Keratinocyte (primary cell): ENCODE measurements around the gene ARPC4. TPM values are rescaled to one million over a fixed set of nuclear protein-coding genes. Genes with fewer than 3 reads are reported as not detected.

Experiments used
- DNase-seq: peaks from one replicate; pipeline ENCODE4 v3.0.0-alpha.2; 2011; ENCODE audit warnings: low read depth, missing footprints, low spot score
- FAIRE-seq: peaks from 2 replicates; lab custom pipeline; 2011; peaks lifted over from hg19 to GRCh38; lab: Jason Lieb, UNC
- H2AFZ ChIP-seq: 2 replicates; pipeline ENCODE4 v1.6.0; 2012; ENCODE audit warnings: low read length, control low read depth, inconsistent platforms; ENCODE audit not compliant: control insufficient read depth
- H3K27ac ChIP-seq: 2 replicates; pipeline ENCODE4 v1.5.1; 2011; ENCODE audit warnings: low read length; ENCODE audit not compliant: control insufficient read depth, insufficient read depth
- H3K27me3 ChIP-seq: 3 replicates; pipeline ENCODE4 v1.6.0; 2011; ENCODE audit warnings: low read length; ENCODE audit not compliant: control insufficient read depth, insufficient read depth; ENCODE audit errors: extremely low read depth
- H3K36me3 ChIP-seq, 2 experiments: 2 replicates in 1 of 2; 3 replicates in 1 of 2; pipeline ENCODE4 v1.5.1; 2011; ENCODE audit warnings: low read length in 2 of 2, mild to moderate bottlenecking in 1 of 2; ENCODE audit not compliant: control insufficient read depth in 2 of 2, insufficient read depth in 2 of 2; ENCODE audit errors: extremely low read depth in 1 of 2
- H3K4me1 ChIP-seq: 3 replicates; pipeline ENCODE4 v1.5.1; 2011; ENCODE audit warnings: low read length; ENCODE audit not compliant: control insufficient read depth, insufficient read depth; ENCODE audit errors: extremely low read depth
- H3K4me2 ChIP-seq: 3 replicates; pipeline ENCODE4 v1.6.0; 2011; ENCODE audit warnings: low read depth, low read length; ENCODE audit not compliant: control insufficient read depth, insufficient read depth; ENCODE audit errors: extremely low read depth
- H3K4me3 ChIP-seq, 3 experiments: fragments of 200-600 bp in 1 of 3; sonication (generic) in 1 of 3; 2 replicates in 2 of 3; 3 replicates in 1 of 3; pipeline ENCODE4 v1.5.1; 2011 to 2016; ENCODE audit warnings: low read length in 3 of 3, mild to moderate bottlenecking in 3 of 3, control low read depth in 2 of 3, inconsistent platforms in 1 of 3, low read depth in 1 of 3, mixed read lengths in 1 of 3, mixed run types in 1 of 3, moderate library complexity in 1 of 3; ENCODE audit not compliant: control insufficient read depth in 2 of 3, insufficient read depth in 2 of 3; ENCODE audit errors: extremely low read depth in 1 of 3
- H3K79me2 ChIP-seq: 2 replicates; pipeline ENCODE4 v1.6.0; 2012; ENCODE audit warnings: low read length; ENCODE audit not compliant: control insufficient read depth, insufficient read depth
- H3K9ac ChIP-seq: 3 replicates; pipeline ENCODE4 v1.6.0; 2011; ENCODE audit warnings: low read length; ENCODE audit not compliant: control insufficient read depth, insufficient read depth; ENCODE audit errors: extremely low read depth
- H3K9me1 ChIP-seq: 3 replicates; pipeline ENCODE4 v1.6.0; 2011; ENCODE audit warnings: low read length; ENCODE audit not compliant: control insufficient read depth, insufficient read depth; ENCODE audit errors: extremely low read depth
- H3K9me3 ChIP-seq: 2 replicates; pipeline ENCODE4 v1.5.1; 2012; ENCODE audit warnings: low read depth, low read length; ENCODE audit not compliant: control insufficient read depth
- H4K20me1 ChIP-seq: 3 replicates; pipeline ENCODE4 v1.6.0; 2011; ENCODE audit warnings: low read length; ENCODE audit not compliant: control insufficient read depth, insufficient read depth; ENCODE audit errors: extremely low read depth
- EZH2 ChIP-seq: IDR thresholded peaks from one replicate; pipeline ENCODE4 v1.6.1; 2012; ENCODE audit warnings: inconsistent platforms, mild to moderate bottlenecking, low read length, moderate library complexity
- dilution Hi-C: fragments of 300-500 bp; cut with MboI; formaldehyde crosslinking; loops from one replicate; pipeline ENCODE4 v1.7.0; 2020; ENCODE audit warnings: low sequenced_read_pairs; ENCODE audit not compliant: extremely low pct_ligation_motif_present
- polyA plus RNA-seq, 5 experiments: library from polyadenylated mRNA; depleted of rRNA in 3 of 5; stranded (reverse) in 3 of 5; stranded (forward) in 1 of 5; unstranded in 1 of 5; fragments of >200 nt; gene quantifications; 1 replicate in 1 of 5; 2 replicates in 3 of 5; 3 replicates in 1 of 5; pipeline versions ENCODE4 v1.2.1 to v1.2.3, GENCODE V29; 2011 to 2012; ENCODE audit warnings: missing spikeins in 2 of 5, low read depth in 1 of 5, low replicate concordance in 1 of 5
- TF ChIP-seq, protein P1 (sequence below), 3 experiments: IDR thresholded peaks in 1 of 3; conservative IDR thresholded peaks in 1 of 3; optimal IDR thresholded peaks in 1 of 3; 2 replicates in 2 of 3; 3 replicates in 1 of 3; pipeline versions ENCODE3 to v1.5.1; 2011; ENCODE audit warnings: low read length in 3 of 3, mild to moderate bottlenecking in 3 of 3, moderate library complexity in 2 of 3, control low read depth in 1 of 3, inconsistent platforms in 1 of 3; ENCODE audit not compliant: insufficient read depth in 2 of 3; ENCODE audit errors: extremely low read depth in 1 of 3

ARPC4 gene
- polyA plus RNA-seq, 1 donor (not counting 4 experiments of a cell fraction or from before 2014, with no cell fraction given), result 173 TPM

DNA sequence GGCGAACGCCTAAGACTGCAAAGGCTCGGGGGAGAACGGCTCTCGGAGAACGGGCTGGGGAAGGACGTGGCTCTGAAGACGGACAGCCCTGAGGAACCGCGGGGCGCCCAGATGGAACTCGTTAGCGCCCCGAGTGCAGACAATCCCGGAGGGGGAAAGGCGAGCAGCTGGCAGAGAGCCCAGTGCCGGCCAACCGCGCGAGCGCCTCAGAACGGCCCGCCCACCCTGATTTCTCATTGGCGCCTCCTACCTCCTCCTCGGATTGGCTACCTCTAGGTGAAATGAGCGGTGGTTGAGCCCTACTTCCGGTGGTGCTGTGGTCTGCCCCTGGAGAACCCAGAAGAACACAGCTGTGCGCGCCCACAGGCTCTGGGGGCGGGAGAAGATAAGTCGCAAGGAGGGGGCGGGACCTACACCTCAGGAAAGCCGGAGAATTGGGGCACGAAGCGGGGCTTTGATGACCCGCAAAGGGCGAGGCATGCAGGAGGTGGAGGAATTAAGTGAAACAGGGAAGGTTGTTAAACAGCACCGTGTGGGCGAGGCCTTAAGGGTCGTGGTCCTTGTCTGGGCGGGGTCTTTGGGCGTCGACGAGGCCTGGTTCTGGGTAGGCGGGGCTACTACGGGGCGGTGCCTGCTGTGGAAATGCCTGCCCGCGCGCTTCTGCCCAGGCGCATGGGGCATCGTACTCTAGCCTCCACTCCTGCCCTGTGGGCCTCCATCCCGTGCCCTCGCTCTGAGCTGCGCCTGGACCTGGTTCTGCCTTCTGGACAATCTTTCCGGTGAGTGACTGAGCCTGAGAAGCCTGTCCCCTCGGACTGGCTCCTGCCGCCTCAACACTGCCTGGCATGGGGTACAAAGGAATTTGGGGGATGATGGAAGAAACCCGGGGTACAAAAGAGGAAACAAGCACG lies 43.0 kb upstream of the ARPC4 start, which contains the start of gene OGG1:
TSS of gene OGG1 (plus strand) at position 308 of the 911 bp plus-strand sequence. CDS start at position 643, 335 bp downstream.
- Histone ChIP-seq H3K79me2 (peaks cover 4% of the 10 kb centered on the region), H3K4me2 (peak within 1 kb of the TSS; percentile 89), H3K9me3 (no peaks in the 10 kb centered on the region), H3K27ac (peak within 1 kb of the TSS; percentile 61), H3K4me3 (peak within 1 kb of the TSS; percentile 55 to 85 (median 82)), H3K9ac (peak within 1 kb of the TSS; percentile 73), H2AFZ (peak within 1 kb of the TSS; percentile 94), H3K9me1 (no peaks in the 10 kb centered on the region), H3K36me3 (peaks cover 15 to 24% of the 10 kb centered on the region in 2 experiments), H3K4me1 (peaks cover 21% of the 10 kb centered on the region), H3K27me3 (no peaks in the 10 kb centered on the region), H4K20me1 (no peaks in the 10 kb centered on the region)
- TF ChIP-seq, protein P1, sequence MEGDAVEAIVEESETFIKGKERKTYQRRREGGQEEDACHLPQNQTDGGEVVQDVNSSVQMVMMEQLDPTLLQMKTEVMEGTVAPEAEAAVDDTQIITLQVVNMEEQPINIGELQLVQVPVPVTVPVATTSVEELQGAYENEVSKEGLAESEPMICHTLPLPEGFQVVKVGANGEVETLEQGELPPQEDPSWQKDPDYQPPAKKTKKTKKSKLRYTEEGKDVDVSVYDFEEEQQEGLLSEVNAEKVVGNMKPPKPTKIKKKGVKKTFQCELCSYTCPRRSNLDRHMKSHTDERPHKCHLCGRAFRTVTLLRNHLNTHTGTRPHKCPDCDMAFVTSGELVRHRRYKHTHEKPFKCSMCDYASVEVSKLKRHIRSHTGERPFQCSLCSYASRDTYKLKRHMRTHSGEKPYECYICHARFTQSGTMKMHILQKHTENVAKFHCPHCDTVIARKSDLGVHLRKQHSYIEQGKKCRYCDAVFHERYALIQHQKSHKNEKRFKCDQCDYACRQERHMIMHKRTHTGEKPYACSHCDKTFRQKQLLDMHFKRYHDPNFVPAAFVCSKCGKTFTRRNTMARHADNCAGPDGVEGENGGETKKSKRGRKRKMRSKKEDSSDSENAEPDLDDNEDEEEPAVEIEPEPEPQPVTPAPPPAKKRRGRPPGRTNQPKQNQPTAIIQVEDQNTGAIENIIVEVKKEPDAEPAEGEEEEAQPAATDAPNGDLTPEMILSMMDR (optimal IDR thresholded peaks at IDR 0.05 in 1 of 3, IDR thresholded peaks at IDR 0.05 in 1 of 3, conservative IDR thresholded peaks at IDR 0.05 in 1 of 3; ENCODE audit: extremely low read depth in 1 of 3, insufficient read depth in 2 of 3, low read length in 3 of 3), result no peak
- no peak for TF ChIP-seq EZH2
- no peak for FAIRE-seq
- dilution Hi-C loops, result no loop called here
- DNase-seq, result peak; percentile 88

DNA sequence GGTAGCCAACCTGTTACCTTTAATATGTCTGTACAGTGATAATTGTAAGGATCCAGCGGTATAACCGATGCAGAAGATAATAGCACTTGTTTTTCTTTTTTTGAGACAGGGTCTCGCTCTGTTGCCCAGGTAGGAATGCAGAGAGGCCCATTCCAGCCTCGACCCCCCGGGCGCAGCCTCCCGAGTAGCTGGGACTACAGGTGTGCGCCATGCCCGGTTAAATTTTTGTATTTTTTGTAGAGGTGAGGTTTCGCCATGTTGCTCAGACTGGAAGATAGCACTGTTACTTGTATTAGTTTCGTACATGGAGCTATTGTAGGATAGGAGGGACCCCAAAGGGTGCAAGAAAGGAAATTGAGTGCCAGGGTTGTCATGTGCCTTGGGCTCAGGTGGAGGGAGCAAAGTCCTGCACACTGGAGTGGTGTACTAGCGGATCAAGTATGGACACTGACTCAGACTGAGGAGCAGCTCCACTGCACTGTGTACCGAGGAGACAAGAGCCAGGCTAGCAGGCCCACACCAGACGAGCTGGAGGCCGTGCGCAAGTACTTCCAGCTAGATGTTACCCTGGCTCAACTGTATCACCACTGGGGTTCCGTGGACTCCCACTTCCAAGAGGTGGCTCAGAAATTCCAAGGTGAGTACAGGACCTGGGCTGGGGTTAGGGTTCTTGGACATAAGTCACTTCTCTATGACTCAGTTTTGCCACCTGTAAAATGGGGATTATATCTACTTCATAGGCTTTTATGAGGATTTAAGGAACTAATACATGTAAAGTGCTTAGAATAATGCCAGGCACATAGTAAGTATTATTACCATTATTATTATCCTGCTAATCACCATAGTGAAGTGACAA lies 42.1 kb upstream of the ARPC4 start:
- Histone ChIP-seq H3K4me1 (peaks cover 30% of the 10 kb centered on the region), H2AFZ (peak overlapping the region; percentile 91), H3K27me3 (no peaks in the 10 kb centered on the region), H4K20me1 (no peaks in the 10 kb centered on the region), H3K36me3 (peaks cover 10 to 22% of the 10 kb centered on the region in 2 experiments), H3K9ac (peak overlapping the region; percentile 73), H3K4me2 (peak overlapping the region; percentile 89), H3K27ac (peak overlapping the region; percentile 58), H3K9me1 (no peaks in the 10 kb centered on the region), H3K79me2 (peaks cover 4% of the 10 kb centered on the region), H3K4me3 (peak overlapping the region; percentile 55 to 85 (median 82)), H3K9me3 (no peaks in the 10 kb centered on the region)
- dilution Hi-C loops, result no loop called here
- FAIRE-seq (no peak), DNase-seq (no peak)
- TF ChIP-seq, protein P1 (optimal IDR thresholded peaks at IDR 0.05 in 1 of 3, IDR thresholded peaks at IDR 0.05 in 1 of 3, conservative IDR thresholded peaks at IDR 0.05 in 1 of 3; ENCODE audit: extremely low read depth in 1 of 3, insufficient read depth in 2 of 3, low read length in 3 of 3), result no peak
- no peak for TF ChIP-seq EZH2
